H1 (cell line): ENCODE results near the gene CFDP1. TPM values are rescaled to one million over a fixed set of nuclear protein-coding genes. Genes with fewer than 3 reads are reported as not detected.

Experiments
- CTCF ChIA-PET: fragments of 300-600 bp; sonication (Branson Sonifier 250); formaldehyde crosslinking; loops from one replicate; lab custom pipeline; 2021; ENCODE audit not compliant: partially characterized antibody; lab: Charles Lee
- POLR2A ChIA-PET: fragments of 300-600 bp; sonication (Branson Sonifier 250); formaldehyde crosslinking; loops from one replicate; lab custom pipeline; 2021; ENCODE audit warnings: inconsistent platforms; ENCODE audit not compliant: partially characterized antibody; lab: Charles Lee
- DNase-seq, 2 experiments: peaks; one replicate each; pipeline versions ENCODE4 v3.0.0 to v3.0.0-alpha.2; 2010 to 2022; ENCODE audit warnings: low spot score in 2 of 2, low read depth in 1 of 2, mixed read lengths in 1 of 2
- FAIRE-seq: peaks from 2 replicates; lab custom pipeline; 2011; peaks lifted over from hg19 to GRCh38; lab: Jason Lieb, UNC
- H2AFZ ChIP-seq: 2 replicates; pipeline ENCODE4 v1.8.1; 2012; ENCODE audit warnings: low read length, inconsistent platforms
- H2AK5ac ChIP-seq: 2 replicates; pipeline ENCODE4 v1.6.1; 2013; ENCODE audit warnings: low read depth, low read length
- H2BK120ac ChIP-seq: replicated peaks from 2 replicates; pipeline ENCODE3; 2013; ENCODE audit warnings: low read depth, low read length, inconsistent platforms
- H2BK12ac ChIP-seq: 2 replicates; pipeline ENCODE4 v1.6.1; 2013; ENCODE audit warnings: low read depth, low read length
- H2BK15ac ChIP-seq: 2 replicates; pipeline ENCODE4 v1.6.1; 2013; ENCODE audit warnings: low read length
- H2BK20ac ChIP-seq: 2 replicates; pipeline ENCODE4 v1.6.1; 2013; ENCODE audit warnings: low read length
- H2BK5ac ChIP-seq: 2 replicates; pipeline ENCODE4 v1.6.1; 2013; ENCODE audit warnings: low read depth, low read length
- H3K14ac ChIP-seq: 2 replicates; pipeline ENCODE4 v1.6.1; 2013; ENCODE audit warnings: inconsistent platforms; ENCODE audit not compliant: insufficient read length
- H3K18ac ChIP-seq: 2 replicates; pipeline ENCODE4 v1.6.1; 2013; ENCODE audit warnings: low read length; ENCODE audit errors: extremely low read depth
- H3K23ac ChIP-seq: 2 replicates; pipeline ENCODE4 v1.6.1; 2013; ENCODE audit warnings: inconsistent platforms; ENCODE audit not compliant: insufficient read length
- H3K23me2 ChIP-seq: 2 replicates; pipeline ENCODE4 v1.6.1; 2013; ENCODE audit warnings: low read depth, low read length
- H3K27ac ChIP-seq: 2 replicates; pipeline ENCODE4 v1.6.1; 2011; ENCODE audit warnings: low read depth, low read length, inconsistent platforms
- H3K27me3 ChIP-seq, 4 experiments: replicated peaks in 1 of 4; 1 replicate in 1 of 4; 2 replicates in 3 of 4; pipeline versions ENCODE4 v1.6.1 to v1.8.1; 2011 to 2013; ENCODE audit warnings: low read length in 3 of 4, mild to moderate bottlenecking in 3 of 4, inconsistent platforms in 2 of 4, mixed read lengths in 2 of 4, moderate library complexity in 1 of 4; ENCODE audit not compliant: control insufficient read depth in 3 of 4, insufficient read depth in 3 of 4; ENCODE audit errors: extremely low read depth in 1 of 4
- H3K36me3 ChIP-seq, 4 experiments: 2 replicates each; pipeline versions ENCODE4 v1.6.1 to v1.8.1; 2011 to 2013; ENCODE audit warnings: mild to moderate bottlenecking in 4 of 4, low read length in 3 of 4, moderate library complexity in 2 of 4, control low read depth in 1 of 4, inconsistent platforms in 1 of 4; ENCODE audit not compliant: insufficient read depth in 4 of 4, control insufficient read depth in 2 of 4
- H3K4ac ChIP-seq: replicated peaks from 2 replicates; pipeline ENCODE3; 2013; ENCODE audit warnings: low read length, low read depth, mixed read lengths, inconsistent platforms; ENCODE audit not compliant: insufficient read length
- H3K4me1 ChIP-seq, 4 experiments: replicated peaks in 1 of 4; 1 replicate in 1 of 4; 2 replicates in 3 of 4; pipeline versions ENCODE4 v1.6.1 to v1.8.1; 2011 to 2013; ENCODE audit warnings: low read length in 3 of 4, inconsistent platforms in 2 of 4, mixed read lengths in 1 of 4; ENCODE audit not compliant: insufficient read depth in 4 of 4, control insufficient read depth in 3 of 4
- H3K4me2 ChIP-seq, 2 experiments: 2 replicates each; pipeline versions ENCODE4 v1.6.1 to v1.8.1; 2011 to 2013; ENCODE audit warnings: low read depth in 2 of 2, low read length in 2 of 2, control low read depth in 1 of 2, inconsistent platforms in 1 of 2, mild to moderate bottlenecking in 1 of 2; ENCODE audit not compliant: insufficient read depth in 1 of 2
- H3K4me3 ChIP-seq, 4 experiments: fragments of 200-600, 300-600 bp in 1 of 4; sonication (generic), shearing (Covaris generic), sonication (Bioruptor Twin) in 1 of 4; 2 replicates each; pipeline versions ENCODE4 v1.5.1 to v1.8.1; 2011 to 2016; ENCODE audit warnings: low read length in 4 of 4, low read depth in 3 of 4, control low read depth in 2 of 4, inconsistent platforms in 2 of 4, mild to moderate bottlenecking in 2 of 4, mixed read lengths in 1 of 4, moderate library complexity in 1 of 4; ENCODE audit not compliant: insufficient read depth in 2 of 4; ENCODE audit errors: extremely low read depth in 1 of 4
- H3K56ac ChIP-seq: replicated peaks from 2 replicates; pipeline ENCODE3; 2013; ENCODE audit warnings: low read depth, mild to moderate bottlenecking, mixed read lengths, low read length, inconsistent platforms; ENCODE audit not compliant: insufficient read length
- H3K79me1 ChIP-seq: 2 replicates; pipeline ENCODE4 v1.6.1; 2013; ENCODE audit warnings: low read depth, low read length, control low read depth
- H3K79me2 ChIP-seq, 2 experiments: 2 replicates each; pipeline versions ENCODE4 v1.6.1 to v1.8.1; 2012 to 2013; ENCODE audit warnings: low read length in 2 of 2, mild to moderate bottlenecking in 2 of 2, inconsistent platforms in 1 of 2; ENCODE audit not compliant: insufficient read depth in 2 of 2, control insufficient read depth in 1 of 2
- H3K9ac ChIP-seq, 4 experiments: replicated peaks in 1 of 4; 1 replicate in 1 of 4; 2 replicates in 3 of 4; pipeline versions ENCODE4 v1.6.1 to v1.8.1; 2011 to 2013; ENCODE audit warnings: low read depth in 3 of 4, low read length in 3 of 4, control low read depth in 2 of 4, mild to moderate bottlenecking in 2 of 4, moderate library complexity in 2 of 4, inconsistent platforms in 1 of 4; ENCODE audit errors: extremely low read depth in 1 of 4
- H3K9me3 ChIP-seq, 2 experiments: 2 replicates each; pipeline versions ENCODE4 v1.6.1 to v1.8.1; 2012 to 2013; ENCODE audit warnings: mild to moderate bottlenecking in 2 of 2, moderate library complexity in 2 of 2, control low read depth in 1 of 2, inconsistent platforms in 1 of 2, low read depth in 1 of 2, low read length in 1 of 2, mixed read lengths in 1 of 2; ENCODE audit not compliant: insufficient read depth in 2 of 2
- H4K20me1 ChIP-seq, 2 experiments: replicated peaks in 1 of 2; 2 replicates each; pipeline versions ENCODE3 to v1.8.1; 2011 to 2013; ENCODE audit warnings: inconsistent platforms in 2 of 2, low read length in 2 of 2, mild to moderate bottlenecking in 1 of 2; ENCODE audit not compliant: insufficient read depth in 2 of 2, control insufficient read depth in 1 of 2
- H4K5ac ChIP-seq: 2 replicates; pipeline ENCODE4 v1.6.1; 2013; ENCODE audit warnings: low read length, low read depth, mixed read lengths, inconsistent platforms; ENCODE audit not compliant: insufficient read length
- H4K8ac ChIP-seq: 2 replicates; pipeline ENCODE4 v1.8.0; 2013; ENCODE audit warnings: mild to moderate bottlenecking, moderate library complexity, low read length, inconsistent platforms; ENCODE audit not compliant: insufficient read depth; ENCODE audit errors: extremely low read depth
- H4K91ac ChIP-seq: replicated peaks from 2 replicates; pipeline ENCODE3; 2013; ENCODE audit warnings: low read length, mixed read lengths, inconsistent platforms; ENCODE audit not compliant: insufficient read length
- EP300 ChIP-seq, 2 experiments: IDR thresholded peaks; 1 replicate in 1 of 2; 2 replicates in 1 of 2; pipeline ENCODE4 v1.6.1; 2011 to 2012; ENCODE audit warnings: low read depth in 2 of 2, low read length in 2 of 2, mild to moderate bottlenecking in 2 of 2, borderline replicate concordance in 1 of 2, inconsistent platforms in 1 of 2, moderate library complexity in 1 of 2
- HDAC2 ChIP-seq, 2 experiments: fragments of 300-600 bp in 1 of 2; sonication (generic) in 1 of 2; IDR thresholded peaks; 2 replicates each; pipeline ENCODE4 v1.6.1; 2011 to 2012; ENCODE audit warnings: low read depth in 2 of 2, low read length in 2 of 2, mild to moderate bottlenecking in 2 of 2, moderate library complexity in 2 of 2, borderline replicate concordance in 1 of 2, inconsistent platforms in 1 of 2
- HDAC6 ChIP-seq: IDR thresholded peaks from one replicate; pipeline ENCODE4 v1.7.1; 2012; ENCODE audit warnings: low read depth, mild to moderate bottlenecking, inconsistent platforms, low read length, moderate library complexity
- JUN ChIP-seq: IDR thresholded peaks from 2 replicates; pipeline ENCODE4 v1.6.1; 2011; ENCODE audit warnings: low read depth, mild to moderate bottlenecking, improper control_type of control experiment, low read length
- KDM4A ChIP-seq: IDR thresholded peaks from one replicate; pipeline ENCODE4 v1.7.1; 2012; ENCODE audit warnings: low read depth, mild to moderate bottlenecking, moderate library complexity, low read length, inconsistent platforms; ENCODE audit not compliant: severe bottlenecking
- RAD21 ChIP-seq, 2 experiments: IDR thresholded peaks in 1 of 2; conservative IDR thresholded peaks in 1 of 2; 2 replicates each; pipeline ENCODE4 v1.6.1; 2011; ENCODE audit warnings: low read depth in 2 of 2, low read length in 2 of 2, improper control_type of control experiment in 1 of 2, inconsistent platforms in 1 of 2, mild to moderate bottlenecking in 1 of 2, moderate library complexity in 1 of 2
- SP2 ChIP-seq: IDR thresholded peaks from 2 replicates; pipeline ENCODE4 v1.6.1; 2012; ENCODE audit warnings: mild to moderate bottlenecking, low read length, inconsistent platforms
- SP4 ChIP-seq: IDR thresholded peaks from 2 replicates; pipeline ENCODE4 v1.6.1; 2012; ENCODE audit warnings: low read length, inconsistent platforms
- TAF7 ChIP-seq: optimal IDR thresholded peaks from 2 replicates; pipeline ENCODE3; 2011; ENCODE audit warnings: low read depth, mild to moderate bottlenecking, inconsistent platforms, low read length, moderate library complexity, borderline replicate concordance
- TBP ChIP-seq: IDR thresholded peaks from 2 replicates; pipeline ENCODE4 v1.6.1; 2011; ENCODE audit warnings: low read depth, low read length, improper control_type of control experiment
- TEAD4 ChIP-seq: IDR thresholded peaks from 2 replicates; pipeline ENCODE4 v1.6.1; 2012; ENCODE audit warnings: low read depth, low read length, inconsistent platforms, mixed read lengths
- WGBS, 2 experiments: shearing (Covaris generic) in 1 of 2; methylation state at CpG; one replicate each; pipeline versions ENCODE4 v1.1.6 to v1.1.7; 2013 to 2015; ENCODE audit warnings: low lambda C conversion rate in 2 of 2, mixed read lengths in 2 of 2, inconsistent platforms in 1 of 2, low coverage in 1 of 2, missing lambda C conversion rate in 1 of 2; ENCODE audit not compliant: insufficient replicate concordance in 2 of 2, insufficient coverage in 1 of 2, insufficient read length in 1 of 2; ENCODE audit errors: extremely low coverage in 1 of 2, missing lambda C conversion rate in 1 of 2; 5-methylcytosine and 5-hydroxymethylcytosine counted together
- polyA plus RNA-seq, 7 experiments: library from polyadenylated mRNA; depleted of rRNA in 3 of 7; stranded (reverse) in 5 of 7; unstranded in 2 of 7; fragments of >200 nt in 5 of 7; fragments of 200-250 nt in 2 of 7; gene quantifications; 1 replicate in 5 of 7; 2 replicates in 1 of 7; 4 replicates in 1 of 7; pipeline versions ENCODE4 v1.2.1 to v1.2.3, GENCODE V29; 2011 to 2013; ENCODE audit warnings: missing spikeins in 2 of 7, mixed read lengths in 2 of 7
- total RNA-seq: library from RNA; stranded (reverse); fragmentation: NEBNext Ultra II Directional; extraction: Animal tissue kit (Norgen Biotek cat#: 25700); gene quantifications from 2 replicates; pipeline ENCODE4 v1.2.1, GENCODE V29; 2021

Gene CFDP1
- total and polyA plus RNA-seq, 2 of the 8 experiments (the other 6 are each of a cell fraction or from before 2014, with no cell fraction given): 25.5 to 77.3 TPM

DNA sequence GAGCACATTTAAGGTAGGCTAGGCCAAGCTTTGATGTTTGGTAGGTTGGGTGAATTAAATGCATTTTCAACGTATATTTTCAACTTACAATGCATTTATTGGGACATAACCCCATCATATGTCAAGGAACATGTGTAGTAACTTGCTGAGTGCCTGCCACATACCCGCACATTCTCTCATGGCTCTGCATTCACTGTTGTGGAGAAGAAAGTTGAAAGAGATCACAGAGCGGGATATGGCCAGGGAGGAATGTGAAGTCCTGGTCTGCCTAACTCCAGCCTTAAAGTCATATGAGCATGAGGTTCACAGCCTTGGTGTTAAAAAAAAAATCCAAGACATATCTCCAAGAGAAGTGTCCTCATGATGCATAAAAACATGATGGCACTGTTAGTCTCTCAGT, 79.1 kb downstream of the CFDP1 start:
- Histone ChIP-seq H2AK5ac (no peak overlapping the region), H3K36me3 (peaks cover 0 to 5% (median 0%) of the 10 kb centered on the region in 4 experiments; a peak in 3 of 8 replicates), H3K27me3 (no peaks in the 10 kb centered on the region), H3K79me2 (no peaks in the 10 kb centered on the region), H3K9me3 (no peaks in the 10 kb centered on the region), H3K4me3 (no peak overlapping the region), H3K4me1 (no peaks in the 10 kb centered on the region), H3K79me1 (no peaks in the 10 kb centered on the region), H3K18ac (no peak overlapping the region), H3K23me2 (no peaks in the 10 kb centered on the region), H3K23ac (no peak overlapping the region), H2BK12ac (no peak overlapping the region), H3K27ac (no peak overlapping the region), H2BK120ac (no peak overlapping the region), H4K8ac (no peak overlapping the region), H3K56ac (no peak overlapping the region), H2BK5ac (no peak overlapping the region), H3K14ac (no peak overlapping the region), H3K4me2 (no peak overlapping the region), H4K5ac (no peak overlapping the region), H4K91ac (no peak overlapping the region), H2BK15ac (no peak overlapping the region), H3K9ac (peak overlapping the region in 1 of 4 experiments; percentile 34; a peak in 1 of 7 replicates), H3K4ac (no peak overlapping the region), H2AFZ (no peak overlapping the region), H2BK20ac (no peak overlapping the region), H4K20me1 (no peaks in the 10 kb centered on the region)
- FAIRE-seq: no peak
- TF ChIP-seq HDAC2 (IDR thresholded peaks at IDR 0.05; ENCODE audit: borderline replicate concordance in 1 of 2, low read depth in 2 of 2, low read length in 2 of 2) (no peak), KDM4A (no peak), SP4 (no peak), TAF7 (no peak), TEAD4 (no peak), JUN (no peak), EP300 (IDR thresholded peaks at IDR 0.05; ENCODE audit: borderline replicate concordance in 1 of 2, low read depth in 2 of 2, low read length in 2 of 2) (no peak), SP2 (no peak), TBP (no peak), RAD21 (IDR thresholded peaks at IDR 0.05 in 1 of 2, conservative IDR thresholded peaks at IDR 0.05 in 1 of 2; ENCODE audit: low read depth in 2 of 2, low read length in 2 of 2) (no peak), HDAC6 (no peak)
- ChIA-PET CTCF (no interaction called here), POLR2A (no interaction called here)
- 81% methylated on average over 3 of the region's 3 CpGs; no CpG with 5 or more reads in 1 of the 2 experiments for WGBS, 2 experiments
- DNase-seq: no peak
